ENCODE measurements around the gene NPHP4.

- TF ChIP-seq EZH2phosphoT487 (IDR thresholded peaks at IDR 0.05; ENCODE audit: borderline replicate concordance, low read length): no peak
- no peak for TF ChIP-seq CTCF (IDR thresholded peaks at IDR 0.05; ENCODE audit: low read depth, low read length, poor library complexity, severe bottlenecking)
These were observed 37.9 kb upstream of the NPHP4 start for GRCh38 chr1:6030132-6030531.
